ENCODE data around the gene FAIM2.

Gene FAIM2

GRCh38 chr12:49939307-49939706 is 35.6 kb upstream of the FAIM2 start:
- DNase-seq, result no peak

GRCh38 chr12:49937639-49938300 is 34.1 kb upstream of the FAIM2 start:
- DNase-seq, result no peak

GRCh38 chr12:49936925-49937324 is 33.2 kb upstream of the FAIM2 start:
- DNase-seq, result no peak

- no peak for DNase-seq
These were observed 30.8 kb upstream of the FAIM2 start for GRCh38 chr12:49934505-49934904.

GRCh38 chr12:49933796-49934195 is 30.1 kb upstream of the FAIM2 start:
- no peak for DNase-seq

GRCh38 chr12:49932533-49933130 is 28.9 kb upstream of the FAIM2 start:
- DNase-seq, result no peak

GRCh38 chr12:49932023-49932422 is 28.3 kb upstream of the FAIM2 start:
- no peak for DNase-seq

GRCh38 chr12:49930515-49931288 is 27.0 kb upstream of the FAIM2 start:
- DNase-seq, result no peak

- no peak for DNase-seq
These were observed 25.9 kb upstream of the FAIM2 start for GRCh38 chr12:49929581-49929980.

GRCh38 chr12:49928471-49928870 is 24.8 kb upstream of the FAIM2 start:
- no peak for DNase-seq

GRCh38 chr12:49925433-49926204 is 21.9 kb upstream of the FAIM2 start:
- no peak for DNase-seq

GRCh38 chr12:49924628-49925246 is 21.0 kb upstream of the FAIM2 start:
- no peak for DNase-seq

GRCh38 chr12:49923880-49924556 is 20.3 kb upstream of the FAIM2 start:
- DNase-seq, result no peak

GRCh38 chr12:49923035-49923644 is 19.4 kb upstream of the FAIM2 start:
- no peak for DNase-seq

- DNase-seq, result no peak
These were observed 18.8 kb upstream of the FAIM2 start for GRCh38 chr12:49922349-49923034.

GRCh38 chr12:49921936-49922335 is 18.2 kb upstream of the FAIM2 start:
- DNase-seq, result no peak

GRCh38 chr12:49921299-49921698 is 17.6 kb upstream of the FAIM2 start:
- no peak for DNase-seq

GRCh38 chr12:49920915-49921286 is 17.2 kb upstream of the FAIM2 start:
- no peak for DNase-seq

- no peak for DNase-seq
These were observed 16.7 kb upstream of the FAIM2 start for GRCh38 chr12:49920241-49920914.

- DNase-seq, result no peak
These were observed 14.1 kb upstream of the FAIM2 start for GRCh38 chr12:49917788-49918173.
